ENCODE results near the gene POLD3.

DNA sequence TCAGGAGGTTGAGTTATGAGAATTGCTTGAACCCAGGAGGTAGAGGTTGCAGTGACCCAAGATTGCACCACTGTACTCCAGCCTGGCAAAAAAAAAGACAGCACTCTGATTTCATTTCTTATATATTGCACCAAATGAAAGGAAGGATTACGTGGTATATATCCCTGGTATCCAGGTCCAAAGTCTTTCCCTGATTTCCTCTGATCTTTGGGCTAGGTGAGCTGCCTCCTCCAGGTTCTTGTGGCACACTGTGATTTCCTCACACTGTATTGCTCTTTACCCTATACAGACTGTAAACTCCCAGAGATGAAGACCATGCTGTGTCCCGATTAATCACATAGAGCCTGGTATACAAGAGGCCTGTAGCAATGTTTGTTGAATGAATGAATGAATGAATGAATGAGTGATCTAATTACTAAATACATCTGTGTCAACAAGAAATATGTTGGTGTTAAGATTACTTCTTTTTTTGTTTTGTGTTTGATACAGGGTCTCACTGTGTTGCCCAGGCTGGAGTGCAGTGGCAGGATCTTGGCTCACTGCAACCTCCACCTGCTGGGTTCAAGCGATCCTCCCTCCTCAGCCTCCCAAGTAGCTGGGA is 9.3 kb upstream of the POLD3 start:
- TF ChIP-seq, protein P1, sequence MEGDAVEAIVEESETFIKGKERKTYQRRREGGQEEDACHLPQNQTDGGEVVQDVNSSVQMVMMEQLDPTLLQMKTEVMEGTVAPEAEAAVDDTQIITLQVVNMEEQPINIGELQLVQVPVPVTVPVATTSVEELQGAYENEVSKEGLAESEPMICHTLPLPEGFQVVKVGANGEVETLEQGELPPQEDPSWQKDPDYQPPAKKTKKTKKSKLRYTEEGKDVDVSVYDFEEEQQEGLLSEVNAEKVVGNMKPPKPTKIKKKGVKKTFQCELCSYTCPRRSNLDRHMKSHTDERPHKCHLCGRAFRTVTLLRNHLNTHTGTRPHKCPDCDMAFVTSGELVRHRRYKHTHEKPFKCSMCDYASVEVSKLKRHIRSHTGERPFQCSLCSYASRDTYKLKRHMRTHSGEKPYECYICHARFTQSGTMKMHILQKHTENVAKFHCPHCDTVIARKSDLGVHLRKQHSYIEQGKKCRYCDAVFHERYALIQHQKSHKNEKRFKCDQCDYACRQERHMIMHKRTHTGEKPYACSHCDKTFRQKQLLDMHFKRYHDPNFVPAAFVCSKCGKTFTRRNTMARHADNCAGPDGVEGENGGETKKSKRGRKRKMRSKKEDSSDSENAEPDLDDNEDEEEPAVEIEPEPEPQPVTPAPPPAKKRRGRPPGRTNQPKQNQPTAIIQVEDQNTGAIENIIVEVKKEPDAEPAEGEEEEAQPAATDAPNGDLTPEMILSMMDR (IDR thresholded peaks at IDR 0.05), result no peak
- no peak for TF ChIP-seq POLR2A (IDR thresholded peaks at IDR 0.05)

Measured in esophagus squamous epithelium (tissue), 4 donors.